ENCODE results near the gene GNA12. TPM values are rescaled to one million over a fixed set of nuclear protein-coding genes. Genes with fewer than 3 reads are reported as not detected.

The GNA12 gene
- total and polyA plus RNA-seq, 10 of the 15 experiments (the other 5 are each of a cell fraction or from before 2014, with no cell fraction given), result 1.9 to 51.8 (median 12.6) TPM

- no peaks in the 10 kb centered on the region for H3K27me3 ChIP-seq (replicated peaks in 1 of 2; ENCODE audit: control insufficient read depth in 2 of 2, insufficient read depth in 2 of 2, low read length in 1 of 2)
- ATAC-seq (no peak), FAIRE-seq (no peak), DNase-seq (ENCODE audit: low read depth, low spot score) (no peak)
- H3K36me3 ChIP-seq (ENCODE audit: control insufficient read depth in 2 of 2, insufficient read depth in 2 of 2, low read length in 1 of 2), result 0 out of 4 replicates have a peak, but pooled peaks cover 0 to 4% of the 10 kb centered on the region in 2 experiments
- TF ChIP-seq SMC3 (IDR thresholded peaks at IDR 0.05; ENCODE audit: borderline replicate concordance, low read length) (no peak), NRF1 (conservative IDR thresholded peaks at IDR 0.05; ENCODE audit: low read depth, low read length) (no peak), USF2 (IDR thresholded peaks at IDR 0.05; ENCODE audit: borderline replicate concordance, low read depth, low read length) (no peak), NFYB (IDR thresholded peaks at IDR 0.05; ENCODE audit: insufficient read depth, low read depth, low read length) (no peak), MLLT1 (IDR thresholded peaks at IDR 0.05) (peak; percentile 73; the same call in 1 of the 2 replicates)
- no peak overlapping the region for H3K27ac ChIP-seq (ENCODE audit: control insufficient read depth, insufficient read depth)
- BruUV-seq (replicated peaks), result no TSS peak
- ChIA-PET RAD21 (ENCODE audit: unreplicated experiment) (interaction anchor here (1.2 to 2.8 kb wide), 4 partner anchors 84 to 132 kb away, joined by 3 to 9 read pairs (median 6); no protein-coding TSS in a partner anchor), SMC1A (ENCODE audit: uncharacterized antibody, unreplicated experiment) (interaction anchor here (1.8 to 3.3 kb wide), 3 partner anchors 21 to 132 kb away, joined by 8 to 12 read pairs (median 11); no protein-coding TSS in a partner anchor), CTCF (interaction anchor here (0.9 to 3.4 kb wide), 3 partner anchors 13 to 132 kb away, joined by 4 to 16 read pairs (median 6); no protein-coding TSS in a partner anchor), POLR2A (interaction anchor here (0.6 to 1.9 kb wide), 4 partner anchors 17 to 276 kb away, joined by 3 to 6 read pairs (median 4); no protein-coding TSS in a partner anchor)
- peaks cover 27% of the 10 kb centered on the region for H3K4me1 ChIP-seq (ENCODE audit: control insufficient read depth, insufficient read depth, low read length)
- 100% methylated on average over 5 of the region's 5 CpGs for WGBS (ENCODE audit: insufficient coverage, insufficient replicate concordance, low lambda C conversion rate, missing lambda C conversion rate)
- no peak overlapping the region for H2AFZ ChIP-seq (ENCODE audit: control insufficient read depth, low read depth, low read length)
- H3K79me2 ChIP-seq (ENCODE audit: control insufficient read depth, insufficient read depth, low read length), result peaks cover 9% of the 10 kb centered on the region
- in situ Hi-C loops (cut with MboI) (no loop called here), intact Hi-C loops (cut with micrococcal nuclease; ENCODE audit: unreplicated experiment) (loop anchor here (5.0 kb wide), 1 partner anchor 130 kb away; no protein-coding TSS in a partner anchor)
- no peak overlapping the region for H3K4me2 ChIP-seq (ENCODE audit: control insufficient read depth, insufficient read depth)
- no peak overlapping the region for H3K4me3 ChIP-seq
- no peaks in the 10 kb centered on the region for H3K9me3 ChIP-seq (replicated peaks; ENCODE audit: control insufficient read depth, insufficient read depth, low read length)
- H3K9ac ChIP-seq (ENCODE audit: control insufficient read depth, insufficient read depth, low read length), result no peak overlapping the region
- no peaks in the 10 kb centered on the region for H4K20me1 ChIP-seq (ENCODE audit: control insufficient read depth, insufficient read depth)
These were observed 2.2 kb downstream of the GNA12 start for GRCh38 chr7:2841907-2842306.
